CD8-positive, alpha-beta memory T cell (primary cell): ENCODE measurements around the gene AGK. TPM values are rescaled to one million over a fixed set of nuclear protein-coding genes. Genes with fewer than 3 reads are reported as not detected.

Source experiments
- CTCF ChIA-PET: fragments of 350-600 bp; sonication (Branson Sonifier 250); formaldehyde crosslinking; loops from one replicate; lab custom pipeline; 2021; ENCODE audit warnings: antibody characterized with exemption; lab: Charles Lee
- POLR2A ChIA-PET: fragments of 350-600 bp; sonication (Branson Sonifier 250); formaldehyde crosslinking; loops from one replicate; lab custom pipeline; 2021; ENCODE audit warnings: antibody characterized with exemption; lab: Charles Lee
- DNase-seq, 5 donors: peaks; one replicate each; pipeline versions ENCODE4 v3.0.0 to v3.0.0-alpha.2; 2020 to 2022; ENCODE audit warnings: mixed read lengths in 1 of 5
- H3K27ac ChIP-seq: one replicate; pipeline ENCODE4 v1.7.0; 2013; ENCODE audit warnings: low read depth, mild to moderate bottlenecking, low read length, moderate library complexity
- H3K27me3 ChIP-seq: 2 replicates; pipeline ENCODE4 v1.7.0; 2013; ENCODE audit warnings: low read length, mild to moderate bottlenecking; ENCODE audit not compliant: insufficient read depth, poor library complexity, severe bottlenecking
- H3K36me3 ChIP-seq: 2 replicates; pipeline ENCODE4 v1.7.0; 2013; ENCODE audit warnings: mild to moderate bottlenecking, low read length, moderate library complexity; ENCODE audit not compliant: insufficient read depth
- H3K4me1 ChIP-seq: 2 replicates; pipeline ENCODE4 v1.7.0; 2013; ENCODE audit warnings: mild to moderate bottlenecking, low read length, moderate library complexity; ENCODE audit not compliant: insufficient read depth
- H3K4me3 ChIP-seq: 2 replicates; pipeline ENCODE4 v1.7.0; 2013; ENCODE audit warnings: mild to moderate bottlenecking, low read length
- H3K9me3 ChIP-seq: 2 replicates; pipeline ENCODE4 v1.7.0; 2013; ENCODE audit warnings: mild to moderate bottlenecking, low read length
- H3K27ac Mint-ChIP-seq, 8 donors: one replicate each; pipeline ENCODE4 v1.8.0; 2020 to 2021; ENCODE audit warnings: mixed read lengths in 8 of 8, mild to moderate bottlenecking in 6 of 8, inconsistent platforms in 3 of 8, moderate library complexity in 3 of 8
- H3K27me3 Mint-ChIP-seq, 2 donors: one replicate each; pipeline ENCODE4 v1.8.0; 2020 to 2021; ENCODE audit warnings: mixed read lengths in 2 of 2, mild to moderate bottlenecking in 1 of 2, moderate library complexity in 1 of 2
- H3K36me3 Mint-ChIP-seq, 3 donors: one replicate each; pipeline ENCODE4 v1.8.0; 2020 to 2021; ENCODE audit warnings: mixed read lengths in 3 of 3, inconsistent platforms in 1 of 3, mild to moderate bottlenecking in 1 of 3
- H3K4me1 Mint-ChIP-seq, 3 donors: one replicate each; pipeline ENCODE4 v1.8.0; 2020 to 2021; ENCODE audit warnings: mixed read lengths in 3 of 3, inconsistent platforms in 1 of 3, mild to moderate bottlenecking in 1 of 3
- H3K4me3 Mint-ChIP-seq, 7 donors: one replicate each; pipeline ENCODE4 v1.8.0; 2020 to 2021; ENCODE audit warnings: mixed read lengths in 7 of 7, mild to moderate bottlenecking in 6 of 7, moderate library complexity in 4 of 7, inconsistent platforms in 2 of 7
- H3K9me3 Mint-ChIP-seq, 5 donors: one replicate each; pipeline ENCODE4 v1.8.0; 2020 to 2022; ENCODE audit warnings: mixed read lengths in 5 of 5, mild to moderate bottlenecking in 3 of 5, moderate library complexity in 2 of 5, inconsistent platforms in 1 of 5
- polyA plus RNA-seq: library from polyadenylated mRNA; unstranded; fragments of 300-500 nt; fragmentation: Illumina TruSeq; gene quantifications from one replicate; pipeline ENCODE4 v1.2.3, GENCODE V29; 2021
- total RNA-seq, 2 experiments: library from RNA; stranded (reverse); gene quantifications; one replicate each; pipeline ENCODE4 v1.2.3, GENCODE V29; 2021

The AGK gene, protein sequence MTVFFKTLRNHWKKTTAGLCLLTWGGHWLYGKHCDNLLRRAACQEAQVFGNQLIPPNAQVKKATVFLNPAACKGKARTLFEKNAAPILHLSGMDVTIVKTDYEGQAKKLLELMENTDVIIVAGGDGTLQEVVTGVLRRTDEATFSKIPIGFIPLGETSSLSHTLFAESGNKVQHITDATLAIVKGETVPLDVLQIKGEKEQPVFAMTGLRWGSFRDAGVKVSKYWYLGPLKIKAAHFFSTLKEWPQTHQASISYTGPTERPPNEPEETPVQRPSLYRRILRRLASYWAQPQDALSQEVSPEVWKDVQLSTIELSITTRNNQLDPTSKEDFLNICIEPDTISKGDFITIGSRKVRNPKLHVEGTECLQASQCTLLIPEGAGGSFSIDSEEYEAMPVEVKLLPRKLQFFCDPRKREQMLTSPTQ
- total RNA-seq (10 to 100 TPM; 88.5 to 94.3 TPM), polyA plus RNA-seq (42.8 TPM)

DNA sequence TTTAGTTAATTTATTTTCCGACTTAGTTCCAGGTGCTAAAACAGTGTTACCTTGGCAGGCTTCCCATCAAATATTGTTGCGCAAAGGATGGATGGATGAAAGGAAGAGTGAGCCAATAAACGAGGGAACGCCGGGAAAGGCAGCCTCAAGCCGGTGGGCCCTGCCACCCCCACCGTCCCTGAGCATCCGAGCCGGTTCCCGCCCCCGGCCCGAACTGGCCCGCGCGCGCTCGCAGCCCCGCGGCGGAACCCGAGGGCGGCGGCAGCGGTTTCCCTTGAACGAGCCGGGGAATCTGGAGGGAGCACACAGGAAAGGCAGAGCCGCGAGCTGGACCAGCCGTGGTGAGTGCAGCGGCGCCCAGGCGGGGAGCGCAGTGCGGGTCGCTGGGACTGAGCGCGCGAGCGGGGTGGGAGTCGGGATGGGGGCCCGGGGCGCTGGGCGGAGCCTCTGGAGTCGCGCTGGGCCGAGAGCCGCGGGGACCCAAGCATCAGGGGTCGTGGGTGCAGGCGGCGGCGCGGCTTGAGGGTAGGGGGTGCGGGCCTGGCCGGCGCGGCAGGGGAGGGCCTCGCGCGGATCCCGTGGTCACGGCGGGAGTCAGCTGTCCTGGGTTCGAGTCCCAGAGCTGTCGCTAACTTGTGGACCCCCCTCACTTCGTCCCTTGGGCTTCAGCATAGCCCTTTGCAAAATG, at the start of gene AGK:
Gene AGK (plus strand): TSS at position 317 of the 688 bp plus-strand sequence. CDS start 4,057 bp downstream, outside the sequence.
- POLR2A ChIA-PET = interaction anchor here (1.0 to 2.7 kb wide), 2 partner anchors 187 to 536 kb away, joined by 5 to 9 read pairs; partner anchors contain the start of genes MRPS33 and SSBP1
- CTCF ChIA-PET = interaction anchor here (0.8 to 2.5 kb wide), 2 partner anchors 103 to 187 kb away, joined by 3 to 11 read pairs; partner anchors contain the start of gene SSBP1

DNA sequence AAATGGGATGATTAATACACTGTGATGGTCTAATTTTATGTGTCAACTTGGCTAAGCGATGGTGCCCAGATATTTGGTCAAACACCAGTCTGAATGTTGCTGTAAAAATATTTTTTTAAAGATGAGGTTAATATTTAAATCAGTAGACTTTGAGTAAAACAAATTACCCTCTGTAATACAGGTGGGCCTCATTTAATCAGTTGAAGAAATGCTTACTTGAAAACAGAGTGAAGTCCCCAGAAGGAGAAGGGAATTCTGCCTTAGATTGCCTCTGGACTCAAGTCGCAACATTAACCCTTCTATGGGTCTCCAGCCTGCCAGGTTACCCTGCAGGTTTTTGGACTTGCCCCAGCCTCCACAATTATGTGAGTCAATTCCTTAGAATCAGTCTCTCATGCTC, 49.8 kb upstream of the AGK start:
- no peaks in the 10 kb centered on the region for H3K4me1 Mint-ChIP-seq

More for the DNA sequence above, at the start of gene AGK:
- H3K27me3 Mint-ChIP-seq = no peaks in the 10 kb centered on the region
- H3K4me1 Mint-ChIP-seq = peaks cover 33 to 44% (median 40%) of the 10 kb centered on the region in 3 donors
- no peaks in the 10 kb centered on the region for H3K36me3 ChIP-seq
- no peaks in the 10 kb centered on the region for H3K9me3 ChIP-seq
- H3K9me3 Mint-ChIP-seq = no peaks in the 10 kb centered on the region
- H3K36me3 Mint-ChIP-seq = peaks cover 5 to 21% (median 8%) of the 10 kb centered on the region in 3 donors
- peak within 1 kb of the TSS; percentile 61 for H3K27ac ChIP-seq
- peak within 1 kb of the TSS; percentile 86 to 98 (median 91) for H3K4me3 Mint-ChIP-seq
- H3K27ac Mint-ChIP-seq = peak within 1 kb of the TSS; percentile 88 to 99 (median 94)
- H3K4me3 ChIP-seq = peak within 1 kb of the TSS; percentile 86
- peak; percentile 56 to 80 (median 70) for DNase-seq
- H3K27me3 ChIP-seq = no peaks in the 10 kb centered on the region
- peaks cover 16% of the 10 kb centered on the region for H3K4me1 ChIP-seq

DNA sequence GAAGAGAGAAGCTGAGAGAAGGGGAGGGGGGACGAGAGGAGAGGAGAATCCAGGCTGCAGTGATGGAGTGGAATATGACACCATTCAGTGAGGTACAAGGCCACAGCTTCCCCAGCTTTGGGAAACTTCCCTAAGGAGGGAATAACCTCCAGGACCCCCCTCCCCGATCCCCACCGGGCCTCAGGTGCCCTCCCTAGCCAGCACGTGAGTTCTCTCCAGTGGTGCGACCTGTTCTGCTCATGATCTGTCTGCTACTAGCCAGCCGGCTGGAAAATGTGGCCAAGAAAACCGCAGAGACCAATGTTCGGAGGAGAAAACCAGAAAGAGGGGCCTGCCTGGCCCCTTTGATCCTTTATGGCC, 39.9 kb upstream of the AGK start:
- CTCF ChIA-PET = no interaction called here
- H3K36me3 ChIP-seq = no peaks in the 10 kb centered on the region
- H3K4me1 ChIP-seq = no peaks in the 10 kb centered on the region
- Mint-ChIP-seq H3K27ac (no peak overlapping the region), H3K4me3 (peak overlapping the region in 6 of 7 donors; percentile 4 to 86 (median 54)), H3K36me3 (peaks cover 0 to 2% (median 0%) of the 10 kb centered on the region in 3 donors), H3K27me3 (peaks cover 42 to 82% of the 10 kb centered on the region in 2 donors), H3K4me1 (peaks cover 7 to 23% (median 13%) of the 10 kb centered on the region in 3 donors), H3K9me3 (peaks cover 0 to 7% (median 5%) of the 10 kb centered on the region in 5 donors)
- H3K27me3 ChIP-seq = peaks cover 16% of the 10 kb centered on the region
- POLR2A ChIA-PET = no interaction called here
- H3K9me3 ChIP-seq = no peaks in the 10 kb centered on the region
- DNase-seq = no peak
- H3K4me3 ChIP-seq = no peak overlapping the region
- H3K27ac ChIP-seq = no peak overlapping the region

More for the DNA sequence above, 49.8 kb upstream of the AGK start:
- Mint-ChIP-seq H3K36me3 (no peaks in the 10 kb centered on the region), H3K9me3 (no peaks in the 10 kb centered on the region), H3K4me3 (no peak overlapping the region), H3K27me3 (peaks cover 9 to 28% of the 10 kb centered on the region in 2 donors), H3K27ac (no peak overlapping the region)
- Histone ChIP-seq H3K27me3 (no peaks in the 10 kb centered on the region), H3K27ac (no peak overlapping the region), H3K4me3 (no peak overlapping the region), H3K4me1 (no peaks in the 10 kb centered on the region), H3K9me3 (no peaks in the 10 kb centered on the region), H3K36me3 (no peaks in the 10 kb centered on the region)
- ChIA-PET POLR2A (no interaction called here), CTCF (interaction anchor here (1.6 kb wide), 1 partner anchor 11 kb away, joined by 6 read pairs; no protein-coding TSS in a partner anchor)
- no peak for DNase-seq

DNA sequence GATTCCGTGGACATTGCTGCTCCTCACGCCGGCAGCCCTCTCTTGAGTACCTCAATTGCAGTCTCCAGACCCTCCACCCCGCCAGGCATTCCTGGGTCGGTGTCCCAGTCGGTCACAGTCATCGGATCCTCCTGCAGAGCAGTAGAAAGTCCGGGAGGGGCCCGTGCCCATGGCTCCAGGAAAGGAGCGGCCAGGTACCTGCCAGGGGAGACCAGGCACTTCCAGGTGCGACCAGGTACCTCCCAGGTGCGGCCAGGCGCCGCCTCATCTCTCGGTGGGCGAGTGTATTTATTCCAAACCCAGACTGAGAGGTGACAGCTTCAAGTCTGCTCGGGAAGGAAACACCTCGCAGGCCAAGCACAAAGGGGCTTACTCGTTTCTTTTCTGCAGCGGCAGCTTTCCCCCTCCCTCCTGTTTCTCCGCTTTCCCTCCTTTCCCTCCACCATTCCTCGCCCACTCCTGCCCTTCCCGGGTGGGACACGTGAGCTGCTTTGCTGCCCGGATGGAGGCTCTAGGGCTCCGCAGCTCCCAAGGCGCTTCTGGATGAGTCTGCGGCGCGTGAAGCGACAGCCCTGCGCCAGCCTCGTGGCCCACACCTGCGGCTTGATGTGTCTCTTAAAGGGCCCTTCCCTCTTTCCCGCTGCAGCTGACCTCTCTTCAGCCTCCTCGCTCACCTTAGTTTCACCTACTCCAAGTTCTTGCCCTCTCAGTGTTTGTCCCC, 39.4 kb upstream of the AGK start:
- Histone ChIP-seq H3K4me1 (no peaks in the 10 kb centered on the region), H3K27me3 (peaks cover 16% of the 10 kb centered on the region), H3K27ac (no peak overlapping the region), H3K36me3 (no peaks in the 10 kb centered on the region), H3K9me3 (no peaks in the 10 kb centered on the region), H3K4me3 (peak overlapping the region; percentile 17)
- CTCF ChIA-PET = no interaction called here
- peak overlapping the region; percentile 11 to 86 (median 68) for H3K4me3 Mint-ChIP-seq
- peaks cover 0 to 2% (median 0%) of the 10 kb centered on the region in 3 donors for H3K36me3 Mint-ChIP-seq
- no peak for DNase-seq
- H3K9me3 Mint-ChIP-seq = peaks cover 0 to 7% (median 5%) of the 10 kb centered on the region in 5 donors
- H3K27me3 Mint-ChIP-seq = peaks cover 44 to 81% of the 10 kb centered on the region in 2 donors
- POLR2A ChIA-PET = no interaction called here
- H3K4me1 Mint-ChIP-seq = peaks cover 7 to 23% (median 13%) of the 10 kb centered on the region in 3 donors
- H3K27ac Mint-ChIP-seq = peak overlapping the region in 2 of 8 donors; percentile 1 to 56

DNA sequence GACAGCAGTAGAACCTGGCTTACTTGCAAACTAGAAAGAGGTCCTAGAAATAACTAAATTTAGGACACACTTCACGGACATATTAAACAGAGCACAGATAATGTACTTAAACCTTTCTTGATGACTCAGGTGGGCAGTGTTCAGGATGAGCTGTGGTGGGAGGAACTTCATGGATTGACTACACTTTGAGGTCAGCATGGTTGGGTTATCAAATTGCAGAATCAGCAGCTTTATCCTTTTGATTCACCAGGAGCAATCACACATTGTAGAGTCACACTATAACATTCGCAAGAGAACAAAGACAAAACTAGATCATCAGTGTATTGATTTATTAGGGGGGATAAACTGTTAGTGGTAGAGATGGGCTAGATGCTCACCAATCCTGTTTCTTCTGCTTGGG, 38.6 kb upstream of the AGK start:
- H3K27ac Mint-ChIP-seq = no peak overlapping the region
- CTCF ChIA-PET = no interaction called here
- POLR2A ChIA-PET = no interaction called here
- H3K27me3 Mint-ChIP-seq = peaks cover 40 to 85% of the 10 kb centered on the region in 2 donors
- peaks cover 0 to 7% (median 5%) of the 10 kb centered on the region in 5 donors for H3K9me3 Mint-ChIP-seq
- peak overlapping the region in 6 of 7 donors; percentile 11 to 75 (median 68) for H3K4me3 Mint-ChIP-seq
- H3K4me1 Mint-ChIP-seq = peaks cover 7 to 23% (median 13%) of the 10 kb centered on the region in 3 donors
- no peak for DNase-seq
- no peaks in the 10 kb centered on the region for H3K9me3 ChIP-seq
- H3K4me1 ChIP-seq = no peaks in the 10 kb centered on the region
- no peak overlapping the region for H3K27ac ChIP-seq
- H3K36me3 ChIP-seq = no peaks in the 10 kb centered on the region
- H3K27me3 ChIP-seq = peaks cover 16% of the 10 kb centered on the region
- no peak overlapping the region for H3K4me3 ChIP-seq
- peaks cover 0 to 2% (median 0%) of the 10 kb centered on the region in 3 donors for H3K36me3 Mint-ChIP-seq

DNA sequence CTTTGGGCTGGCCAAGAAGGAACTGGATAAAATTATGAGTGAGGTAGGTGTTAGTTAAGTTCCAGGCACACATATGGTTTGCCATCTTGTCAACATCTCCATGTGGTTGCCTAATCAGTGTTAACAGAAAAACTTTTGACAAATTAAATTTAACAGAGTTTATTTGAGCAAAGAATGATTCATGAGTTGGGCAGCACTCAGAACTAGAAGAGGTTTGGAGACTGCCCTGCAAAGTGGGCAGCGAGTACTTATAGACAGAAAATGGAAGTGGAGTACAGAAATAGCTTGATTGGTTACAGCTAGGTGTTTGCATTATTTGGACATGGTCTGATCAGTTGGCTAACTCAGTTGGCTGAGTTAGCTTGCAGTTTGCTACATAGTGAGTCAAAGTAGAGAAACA, 37.5 kb upstream of the AGK start:
- peaks cover 0 to 2% (median 0%) of the 10 kb centered on the region in 3 donors for H3K36me3 Mint-ChIP-seq
- no peaks in the 10 kb centered on the region for H3K4me1 ChIP-seq

DNA sequence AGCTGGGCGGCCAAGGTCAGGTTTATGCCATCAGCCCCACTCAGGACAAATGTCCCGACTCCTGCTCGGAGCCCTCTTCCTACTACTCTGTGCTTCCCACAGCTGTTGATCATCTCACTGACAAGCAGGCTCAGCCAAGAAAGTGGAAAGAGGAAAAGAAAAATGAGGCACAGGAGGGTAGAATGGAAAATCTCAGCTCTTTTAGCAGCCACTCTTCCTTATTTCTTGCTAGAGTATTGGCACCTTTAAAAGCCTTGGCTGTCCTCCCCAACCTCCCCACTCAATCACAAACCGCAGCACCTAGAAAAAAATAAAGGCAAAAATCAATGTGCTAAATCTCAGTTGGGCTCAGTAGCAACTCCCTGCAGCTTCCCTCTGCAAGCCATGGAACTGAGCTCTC, 35.3 kb upstream of the AGK start:
- Histone ChIP-seq H3K9me3 (no peaks in the 10 kb centered on the region), H3K4me3 (no peak overlapping the region), H3K36me3 (no peaks in the 10 kb centered on the region), H3K4me1 (no peaks in the 10 kb centered on the region), H3K27me3 (peaks cover 11% of the 10 kb centered on the region), H3K27ac (no peak overlapping the region)
- ChIA-PET CTCF (no interaction called here), POLR2A (no interaction called here)
- Mint-ChIP-seq H3K9me3 (peaks cover 0 to 7% (median 5%) of the 10 kb centered on the region in 5 donors), H3K27ac (no peak overlapping the region), H3K27me3 (peaks cover 27 to 67% of the 10 kb centered on the region in 2 donors), H3K36me3 (no peaks in the 10 kb centered on the region), H3K4me1 (peaks cover 7 to 16% (median 12%) of the 10 kb centered on the region in 3 donors), H3K4me3 (no peak overlapping the region)
- DNase-seq = no peak

More for the DNA sequence above, 37.5 kb upstream of the AGK start:
- H3K4me3 Mint-ChIP-seq = no peak overlapping the region
- no peaks in the 10 kb centered on the region for H3K36me3 ChIP-seq
- CTCF ChIA-PET = interaction anchor here (1.6 kb wide), 1 partner anchor 20 kb away, joined by 3 read pairs; no protein-coding TSS in a partner anchor
- no peak for DNase-seq
- peaks cover 17% of the 10 kb centered on the region for H3K27me3 ChIP-seq
- H3K4me1 Mint-ChIP-seq = peaks cover 7 to 23% (median 13%) of the 10 kb centered on the region in 3 donors
- peaks cover 0 to 7% (median 5%) of the 10 kb centered on the region in 5 donors for H3K9me3 Mint-ChIP-seq
- no peak overlapping the region for H3K27ac ChIP-seq
- H3K27me3 Mint-ChIP-seq = peaks cover 37 to 77% of the 10 kb centered on the region in 2 donors
- POLR2A ChIA-PET = no interaction called here
- H3K27ac Mint-ChIP-seq = no peak overlapping the region
- H3K4me3 ChIP-seq = no peak overlapping the region
- no peaks in the 10 kb centered on the region for H3K9me3 ChIP-seq
